OCI-LY7 (cell line): ENCODE measurements around the gene CBFA2T2.

Source experiments
- EZH2phosphoT487 ChIP-seq: fragments of 200-600 bp; sonication (generic); IDR thresholded peaks from 2 replicates; pipeline ENCODE4 v1.6.1; 2018; ENCODE audit warnings: low read depth, borderline replicate concordance, mild to moderate bottlenecking, mixed run types, antibody characterized with exemption, low read length, moderate library complexity, mixed read lengths
- TF ChIP-seq, protein P1 (sequence below): fragments of 200-600 bp; sonication (generic); conservative IDR thresholded peaks from 2 replicates; pipeline ENCODE4 v1.5.1; 2014; ENCODE audit warnings: mild to moderate bottlenecking, antibody characterized with exemption, low read length, moderate library complexity, mixed read lengths

DNA sequence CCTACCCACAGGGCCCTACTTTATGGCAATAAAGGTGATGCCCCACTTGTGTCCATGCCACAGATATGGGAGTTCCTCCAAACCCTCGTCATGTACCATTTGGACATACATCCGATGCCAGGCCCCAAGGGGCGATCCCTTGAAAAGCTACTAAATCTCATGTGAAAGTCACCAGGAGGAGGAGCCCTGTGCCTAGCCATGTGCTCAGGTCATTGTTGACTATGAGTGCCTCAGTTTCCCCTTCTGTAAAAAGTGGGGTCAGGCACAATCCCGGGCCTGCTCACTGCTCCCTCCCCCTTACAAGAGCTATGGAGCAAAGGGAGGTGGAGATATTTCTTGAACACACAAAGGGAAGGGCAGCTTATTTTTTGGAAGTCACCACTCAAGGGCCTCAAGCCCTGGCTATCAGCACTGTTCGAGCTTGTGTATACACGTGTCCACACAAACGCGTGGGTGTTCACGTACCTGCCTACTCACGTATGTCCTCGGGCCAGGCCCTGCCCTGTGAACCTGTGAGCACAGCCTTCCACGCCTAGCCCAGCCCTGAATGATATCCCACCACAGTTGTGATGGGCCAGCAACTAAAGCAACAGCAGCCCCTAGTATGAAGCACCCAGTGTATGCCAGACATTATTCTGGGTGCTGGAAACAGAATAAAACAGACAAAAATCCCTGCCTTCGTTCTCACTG, 178.7 kb downstream of the CBFA2T2 start:
- TF ChIP-seq, protein P1, sequence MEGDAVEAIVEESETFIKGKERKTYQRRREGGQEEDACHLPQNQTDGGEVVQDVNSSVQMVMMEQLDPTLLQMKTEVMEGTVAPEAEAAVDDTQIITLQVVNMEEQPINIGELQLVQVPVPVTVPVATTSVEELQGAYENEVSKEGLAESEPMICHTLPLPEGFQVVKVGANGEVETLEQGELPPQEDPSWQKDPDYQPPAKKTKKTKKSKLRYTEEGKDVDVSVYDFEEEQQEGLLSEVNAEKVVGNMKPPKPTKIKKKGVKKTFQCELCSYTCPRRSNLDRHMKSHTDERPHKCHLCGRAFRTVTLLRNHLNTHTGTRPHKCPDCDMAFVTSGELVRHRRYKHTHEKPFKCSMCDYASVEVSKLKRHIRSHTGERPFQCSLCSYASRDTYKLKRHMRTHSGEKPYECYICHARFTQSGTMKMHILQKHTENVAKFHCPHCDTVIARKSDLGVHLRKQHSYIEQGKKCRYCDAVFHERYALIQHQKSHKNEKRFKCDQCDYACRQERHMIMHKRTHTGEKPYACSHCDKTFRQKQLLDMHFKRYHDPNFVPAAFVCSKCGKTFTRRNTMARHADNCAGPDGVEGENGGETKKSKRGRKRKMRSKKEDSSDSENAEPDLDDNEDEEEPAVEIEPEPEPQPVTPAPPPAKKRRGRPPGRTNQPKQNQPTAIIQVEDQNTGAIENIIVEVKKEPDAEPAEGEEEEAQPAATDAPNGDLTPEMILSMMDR, result no peak
- TF ChIP-seq EZH2phosphoT487, result no peak
